IPS DF 4.7 (cell line): ENCODE measurements around the gene SIPA1L3.
"Not testable (repeated sequence)": the region's sequence is repeated elsewhere in the genome, so short reads cannot be mapped to it uniquely, and the experiment has no call there.

Experiments
- DNase-seq: peaks from one replicate; pipeline ENCODE4 v3.0.0-alpha.2; 2013; ENCODE audit warnings: low spot score; ENCODE audit errors: extremely low read depth

Gene SIPA1L3

GRCh38 chr19:37907735-37908455, 887 bp downstream of the SIPA1L3 start:
- no peak for DNase-seq

- DNase-seq = no peak
These were observed 2.7 kb downstream of the SIPA1L3 start for GRCh38 chr19:37909661-37910199.

- DNase-seq = no peak
These were observed 7.9 kb downstream of the SIPA1L3 start for GRCh38 chr19:37914908-37915307.

GRCh38 chr19:37920591-37921450, 13.8 kb downstream of the SIPA1L3 start:
- DNase-seq = no peak

- not testable (repeated sequence) for DNase-seq
These were observed 17.6 kb downstream of the SIPA1L3 start for GRCh38 chr19:37924573-37924972.

- no peak for DNase-seq
These were observed 18.2 kb downstream of the SIPA1L3 start for GRCh38 chr19:37925212-37925611.

GRCh38 chr19:37926255-37926654, 19.2 kb downstream of the SIPA1L3 start:
- DNase-seq = no peak

- no peak for DNase-seq
These were observed 19.7 kb downstream of the SIPA1L3 start for GRCh38 chr19:37926711-37927110.

- DNase-seq = no peak
These were observed 21.7 kb downstream of the SIPA1L3 start for GRCh38 chr19:37928527-37929286.

- DNase-seq = no peak
These were observed 22.4 kb downstream of the SIPA1L3 start for GRCh38 chr19:37929355-37929923.

GRCh38 chr19:37930416-37930815, 23.4 kb downstream of the SIPA1L3 start:
- DNase-seq = no peak

- DNase-seq = no peak
These were observed 25.1 kb downstream of the SIPA1L3 start for GRCh38 chr19:37931881-37932655.

- DNase-seq = no peak
These were observed 26.3 kb downstream of the SIPA1L3 start for GRCh38 chr19:37932985-37933936.

GRCh38 chr19:37933937-37934358, 26.9 kb downstream of the SIPA1L3 start:
- DNase-seq = no peak

- no peak for DNase-seq
These were observed 28.3 kb downstream of the SIPA1L3 start for GRCh38 chr19:37935341-37935740.

GRCh38 chr19:37936166-37936565, 29.2 kb downstream of the SIPA1L3 start:
- no peak for DNase-seq

GRCh38 chr19:37936886-37937285, 29.9 kb downstream of the SIPA1L3 start:
- no peak for DNase-seq

- no peak for DNase-seq
These were observed 31.3 kb downstream of the SIPA1L3 start for GRCh38 chr19:37938353-37938752.

- DNase-seq = no peak
These were observed 34.9 kb downstream of the SIPA1L3 start for GRCh38 chr19:37941782-37942515.
